ENCODE results near the gene FGGY.

Gene FGGY

DNA sequence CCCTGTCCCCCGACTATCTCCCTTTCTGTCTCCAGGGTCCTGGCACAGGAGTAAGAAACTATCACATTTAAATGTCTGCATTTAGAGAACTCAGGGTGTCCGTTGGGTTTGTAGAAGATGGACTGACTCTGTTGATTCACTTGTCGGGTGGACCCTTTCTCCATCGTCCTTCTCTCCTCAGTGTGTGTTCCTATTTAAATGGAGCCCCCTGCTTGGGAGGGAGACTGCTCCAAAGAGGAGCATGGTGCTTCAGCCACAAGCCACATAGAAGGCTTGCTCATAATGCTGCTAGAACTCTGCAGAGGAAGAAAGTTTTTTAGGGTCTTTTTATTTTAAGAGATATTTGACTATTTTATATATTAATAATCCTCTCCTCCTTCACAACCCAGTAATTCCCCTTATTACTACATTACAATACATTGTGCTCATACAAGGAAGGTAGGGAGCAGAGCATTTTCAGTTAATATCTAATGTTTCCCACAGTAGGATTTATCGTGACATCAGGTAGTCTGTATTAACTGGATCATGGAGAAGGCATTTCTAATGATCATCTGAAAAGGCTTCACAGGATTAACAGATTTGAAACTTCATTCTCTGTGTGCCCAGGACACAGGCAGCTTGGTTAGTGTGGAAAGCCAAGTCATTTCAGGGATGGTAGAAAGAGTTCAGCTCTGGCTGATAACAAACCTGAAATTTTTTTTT is 13.8 kb downstream of the FGGY start:
- TF ChIP-seq CTCF (IDR thresholded peaks at IDR 0.05; ENCODE audit: low read depth, low read length, missing control alignments), result no peak
- no peak for DNase-seq (ENCODE audit: extremely low read depth, low read depth)
- no peak overlapping the region for H3K4me3 ChIP-seq (replicated peaks; ENCODE audit: low read depth, low read length)

DNA sequence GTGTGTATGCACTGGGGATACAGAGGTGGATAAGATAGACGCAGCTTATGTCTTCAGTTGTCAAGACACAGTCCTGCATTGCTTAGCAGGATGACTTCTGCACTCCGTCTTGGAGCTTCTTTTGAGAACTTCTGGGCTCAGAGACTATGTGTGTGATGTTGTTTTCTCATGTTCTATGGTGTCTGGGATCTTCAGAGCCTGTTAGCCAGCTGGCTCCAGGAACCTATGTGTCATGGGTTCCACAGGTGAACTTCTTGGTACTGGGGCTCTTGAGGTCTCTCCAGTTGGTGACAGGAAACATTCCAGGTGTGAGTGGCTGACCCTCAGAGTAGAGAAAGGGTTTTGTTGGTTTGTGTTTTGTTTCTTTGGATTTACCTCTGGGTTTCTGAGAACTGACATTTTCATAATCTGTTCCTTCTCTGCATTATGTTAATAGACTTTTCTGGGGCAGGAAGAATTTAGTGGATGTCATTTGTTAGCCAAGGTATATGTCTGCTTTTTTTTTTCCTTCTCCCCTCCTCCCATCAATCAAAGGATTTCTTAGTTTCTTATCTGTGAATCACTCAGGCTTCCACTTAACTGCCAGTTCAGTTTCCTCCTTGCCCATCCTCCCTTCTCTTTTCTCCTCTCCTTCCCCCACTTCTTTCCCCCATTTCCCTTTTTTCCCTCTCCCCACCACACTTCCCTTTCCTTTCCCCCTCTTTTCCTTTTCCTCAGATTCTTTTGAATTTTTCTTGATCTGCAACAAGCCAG is 18.1 kb downstream of the FGGY start:
- DNase-seq (ENCODE audit: extremely low read depth, low read depth), result no peak
- no peak for TF ChIP-seq CTCF (IDR thresholded peaks at IDR 0.05; ENCODE audit: low read depth, low read length, missing control alignments)
- H3K4me3 ChIP-seq (replicated peaks; ENCODE audit: low read depth, low read length), result no peak overlapping the region

- no peak overlapping the region for H3K4me3 ChIP-seq (replicated peaks; ENCODE audit: low read depth, low read length)
- no peak for TF ChIP-seq CTCF (IDR thresholded peaks at IDR 0.05; ENCODE audit: low read depth, low read length, missing control alignments)
- no peak for DNase-seq (ENCODE audit: extremely low read depth, low read depth)
Measured at GRCh38 chr1:59315529-59316463, 18.9 kb downstream of the FGGY start.

- no peak for DNase-seq (ENCODE audit: extremely low read depth, low read depth)
- TF ChIP-seq CTCF (IDR thresholded peaks at IDR 0.05; ENCODE audit: low read depth, low read length, missing control alignments), result no peak
- H3K4me3 ChIP-seq (replicated peaks; ENCODE audit: low read depth, low read length), result no peak overlapping the region
Measured at GRCh38 chr1:59316497-59317128, 19.7 kb downstream of the FGGY start.

DNA sequence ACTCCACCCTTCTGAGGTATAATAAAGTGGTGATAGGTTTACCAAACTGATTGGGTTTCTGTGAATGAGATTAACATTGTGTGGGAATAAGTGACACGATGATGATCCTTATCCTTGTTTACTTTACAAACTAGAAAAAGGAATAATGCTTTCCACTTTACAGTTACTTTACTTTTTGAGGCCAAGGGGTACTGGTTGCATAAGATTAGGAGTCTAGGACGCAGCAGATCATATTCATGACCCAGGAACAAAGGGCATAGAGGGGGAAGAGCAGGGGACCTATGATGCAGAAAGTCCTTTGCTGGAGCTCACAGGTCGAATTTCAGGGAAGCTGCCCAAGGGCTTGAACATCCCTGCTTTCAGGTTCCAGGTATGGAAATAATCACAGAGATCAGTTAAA is 20.4 kb downstream of the FGGY start:
- no peak for TF ChIP-seq CTCF (IDR thresholded peaks at IDR 0.05; ENCODE audit: low read depth, low read length, missing control alignments)
- no peak overlapping the region for H3K4me3 ChIP-seq (replicated peaks; ENCODE audit: low read depth, low read length)
- no peak for DNase-seq (ENCODE audit: extremely low read depth, low read depth)

- H3K4me3 ChIP-seq (replicated peaks; ENCODE audit: low read depth, low read length), result no peak overlapping the region
- no peak for TF ChIP-seq CTCF (IDR thresholded peaks at IDR 0.05; ENCODE audit: low read depth, low read length, missing control alignments)
- DNase-seq (ENCODE audit: extremely low read depth, low read depth), result no peak
Measured at GRCh38 chr1:59317780-59318179, 20.9 kb downstream of the FGGY start.
